Activated CD8-positive, alpha-beta memory T cell treated with anti-CD3 and anti-CD28 coated beads for 1 hour (primary cell): ENCODE data around the gene LETMD1.
"Not testable (repeated sequence)": the region's sequence is repeated elsewhere in the genome, so short reads cannot be mapped to it uniquely, and the experiment has no call there.

Experiments used
- DNase-seq, 2 donors: peaks; one replicate each; pipeline ENCODE4 v3.0.0-alpha.2; 2020; ENCODE audit warnings: low read depth in 1 of 2; ENCODE audit errors: extremely low read depth in 1 of 2

LETMD1 gene

DNA sequence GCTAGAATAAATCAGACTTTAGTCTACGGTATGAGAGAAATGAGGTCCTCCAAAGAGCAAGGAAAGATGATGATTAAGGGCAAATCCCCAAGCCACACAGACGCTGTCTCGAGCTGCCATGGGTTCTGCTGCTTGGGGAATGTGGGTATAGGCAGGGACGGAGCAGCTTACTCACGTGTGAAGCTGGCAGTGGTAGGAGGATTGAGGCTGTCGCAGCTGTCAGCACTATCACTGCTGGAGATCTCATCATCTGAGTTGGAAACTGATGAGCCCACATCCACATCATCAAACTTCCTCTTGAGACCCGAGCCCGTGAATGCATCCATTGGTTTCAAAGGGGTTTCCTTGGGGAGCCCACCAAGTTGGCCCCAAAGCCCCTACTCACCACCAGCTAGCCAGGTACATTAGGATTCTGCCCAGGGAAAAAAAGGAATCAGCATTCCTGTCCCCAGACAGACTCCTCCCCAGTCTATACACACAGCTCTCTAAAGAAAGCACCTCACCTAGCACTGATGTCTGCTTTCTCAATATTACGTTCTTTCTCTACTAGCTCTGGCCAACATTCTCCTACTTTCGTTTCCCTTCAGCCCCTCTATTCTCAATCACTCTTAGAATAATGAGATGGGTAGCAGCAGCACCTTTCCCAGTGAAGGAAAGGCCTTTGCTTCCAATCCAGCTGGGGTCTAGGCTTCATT is 28.3 kb downstream of the LETMD1 start:
- DNase-seq: no peak

DNA sequence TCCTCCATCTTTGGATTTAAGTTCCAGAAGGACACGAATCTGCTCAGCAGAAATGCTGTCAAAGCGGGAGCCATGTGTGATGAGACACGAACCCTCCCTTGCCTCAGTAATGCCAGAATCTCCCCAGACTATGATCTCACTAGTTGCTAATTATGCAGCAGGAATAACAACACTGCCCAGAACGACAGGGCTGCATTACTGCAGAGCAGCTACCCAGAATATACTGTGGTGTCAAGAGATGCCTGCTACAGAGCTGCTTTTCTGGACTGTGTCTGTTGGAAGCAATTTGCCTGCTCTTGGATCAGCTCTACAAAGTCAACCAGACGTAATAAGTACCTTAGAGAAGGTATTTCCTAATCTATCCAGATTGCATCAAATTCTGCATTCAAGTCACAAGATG is 29.8 kb downstream of the LETMD1 start:
- no peak for DNase-seq

GRCh38 chr12:51078346-51078745 is 30.2 kb downstream of the LETMD1 start:
- DNase-seq: not testable (repeated sequence)

GRCh38 chr12:51078866-51079265 is 30.7 kb downstream of the LETMD1 start:
- DNase-seq: not testable (repeated sequence)

DNA sequence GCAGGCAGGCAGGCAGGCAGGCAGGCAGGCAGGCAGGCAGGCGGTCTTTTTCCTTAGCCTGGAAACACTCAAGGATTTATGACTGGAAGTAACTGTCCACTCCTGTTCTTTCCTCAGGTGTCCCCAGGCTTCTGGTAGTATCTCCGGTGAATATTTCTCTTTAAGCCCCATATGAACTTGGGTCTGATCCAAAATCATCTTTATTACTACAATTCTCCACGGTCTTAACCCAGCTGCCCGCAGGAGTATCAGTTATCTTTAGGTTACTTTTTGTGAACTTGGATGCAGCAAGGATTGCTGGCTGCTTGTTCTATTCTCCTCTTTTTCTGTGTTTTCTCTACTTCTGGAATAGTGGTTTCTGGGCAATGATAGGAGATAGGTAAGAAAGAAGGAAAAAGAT is 32.0 kb downstream of the LETMD1 start:
- no peak for DNase-seq

DNA sequence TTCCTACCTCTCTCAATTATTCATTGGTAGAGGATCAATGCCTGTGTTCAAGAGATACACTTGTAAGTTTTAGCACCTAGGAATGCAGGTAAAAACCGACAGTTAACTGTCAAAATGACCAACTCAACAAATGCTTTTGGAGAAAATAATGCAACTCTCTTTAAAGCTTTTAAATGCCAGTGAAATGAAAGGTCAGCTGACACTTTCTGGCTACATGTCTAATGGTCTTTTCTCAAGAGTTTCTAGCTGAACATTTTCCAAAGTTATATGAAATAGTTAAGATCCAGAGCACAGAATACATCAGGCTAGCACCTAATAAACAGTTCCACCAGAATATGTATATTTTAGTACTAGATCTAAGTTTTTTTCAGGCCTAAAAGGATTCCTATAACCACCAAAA is 33.3 kb downstream of the LETMD1 start:
- DNase-seq: no peak

- no peak for DNase-seq
These were observed 34.5 kb downstream of the LETMD1 start for GRCh38 chr12:51082561-51083125.

DNA sequence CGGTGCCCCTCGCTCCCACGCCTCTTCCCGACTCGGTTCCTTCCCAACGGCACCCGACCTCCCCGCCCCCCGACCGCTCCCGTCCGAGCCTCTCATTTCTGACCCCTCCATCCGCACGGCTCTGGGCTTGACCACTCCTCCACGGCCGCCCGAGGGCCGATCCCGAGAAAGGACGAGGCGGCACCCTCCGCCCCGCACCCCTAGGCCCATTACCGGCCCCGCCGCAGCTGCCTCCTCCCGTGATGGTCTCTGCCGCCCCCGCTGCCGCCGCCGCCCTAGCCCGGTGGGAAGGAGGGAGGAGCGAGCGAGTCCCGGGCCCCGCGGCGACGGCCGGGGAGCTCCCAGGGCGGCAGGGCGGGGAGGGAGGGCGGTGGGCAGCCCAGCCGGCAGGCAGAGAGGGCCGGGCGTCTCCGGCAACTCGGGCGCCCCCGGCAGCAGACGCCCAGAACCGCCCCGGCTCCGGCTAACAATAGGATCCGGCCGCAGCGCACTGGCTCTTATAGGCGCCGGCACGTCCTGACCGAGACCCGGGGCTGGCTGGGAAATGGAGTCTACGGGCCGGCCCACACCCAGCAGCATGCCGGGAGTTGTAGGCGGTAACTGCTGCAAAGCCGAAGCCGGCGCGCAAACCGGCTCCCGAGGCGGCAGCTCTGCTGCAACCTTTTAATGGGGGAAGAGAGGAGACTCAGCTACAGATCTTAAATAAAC is 35.2 kb downstream of the LETMD1 start, which contains the start of gene CSRNP2:
Gene CSRNP2 (minus strand): TSS at position 471 of the 708 bp plus-strand sequence. CDS start 7,035 bp downstream, outside the sequence.
- DNase-seq: peak; percentile 86 to 88

- DNase-seq: no peak
These were observed 37.6 kb downstream of the LETMD1 start for GRCh38 chr12:51085757-51086156.

DNA sequence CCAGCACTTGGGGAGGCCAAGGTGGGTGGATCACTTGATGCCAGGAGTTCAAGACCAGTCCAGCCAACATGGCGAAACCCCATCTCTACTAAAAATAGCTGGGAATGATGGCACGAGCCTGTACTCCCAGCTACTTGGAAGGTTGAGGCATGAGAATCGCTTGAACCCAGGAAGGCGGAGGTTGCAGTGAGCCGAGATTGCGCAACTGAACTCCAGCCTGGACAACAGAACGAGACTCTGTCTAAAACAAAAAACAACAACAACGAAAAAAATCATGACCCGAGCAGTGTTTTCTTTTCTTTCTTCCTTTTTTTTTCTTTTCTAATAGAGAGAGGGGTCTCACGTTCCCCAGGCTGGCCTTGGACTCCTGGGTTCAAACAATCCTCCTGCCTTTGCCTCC is 38.8 kb downstream of the LETMD1 start:
- DNase-seq: no peak

- no peak for DNase-seq
These were observed 39.7 kb downstream of the LETMD1 start for GRCh38 chr12:51087818-51088217.

- no peak for DNase-seq
These were observed 42.6 kb downstream of the LETMD1 start for GRCh38 chr12:51090705-51091229.

- DNase-seq: no peak
These were observed 50.5 kb downstream of the LETMD1 start for GRCh38 chr12:51098611-51099010.

DNA sequence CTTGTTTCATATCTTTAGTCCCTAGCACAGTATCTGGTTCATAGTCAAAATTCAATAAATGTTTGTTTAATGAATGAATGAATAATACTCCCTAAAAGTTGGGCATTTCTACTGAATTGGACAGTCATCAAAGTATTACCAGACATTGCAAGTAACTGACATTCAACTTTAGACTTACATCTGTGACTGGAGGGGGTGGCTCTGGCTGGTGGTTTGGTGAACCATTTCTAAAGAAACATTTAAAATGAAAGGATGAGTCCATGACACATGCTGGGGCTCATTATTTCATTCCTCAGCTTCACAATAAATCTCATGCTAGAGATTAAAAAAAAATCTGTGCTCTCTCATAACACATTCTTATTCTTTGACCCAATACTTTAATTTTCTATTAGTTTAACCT is 55.9 kb downstream of the LETMD1 start:
- no peak for DNase-seq

DNA sequence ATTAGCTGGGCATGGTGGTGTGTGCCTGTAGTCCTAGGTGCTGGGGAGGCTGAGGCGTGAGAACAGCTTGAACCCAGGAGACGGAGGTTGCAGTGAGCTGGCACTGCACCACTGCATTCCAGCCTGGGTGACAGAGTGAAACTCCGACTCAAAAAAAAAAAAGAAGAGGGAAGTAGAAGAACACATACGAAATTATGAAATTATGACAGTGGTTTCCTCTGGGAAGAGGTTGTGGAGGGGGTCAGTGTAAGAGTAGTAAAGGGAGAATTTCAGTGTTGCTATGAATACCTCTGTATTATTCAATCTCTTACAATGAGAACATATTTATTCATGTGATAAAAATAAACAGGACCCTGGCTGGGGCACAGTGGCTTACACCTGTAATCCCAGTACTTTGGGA is 60.0 kb downstream of the LETMD1 start:
- no peak for DNase-seq
